Smooth muscle cell (in vitro differentiated cells): ENCODE measurements around the gene SYNJ1. TPM values are rescaled to one million over a fixed set of nuclear protein-coding genes. Genes with fewer than 3 reads are reported as not detected.

Source experiments
- DNase-seq: peaks from one replicate; lab custom pipeline; 2025; ENCODE audit not compliant: unreplicated experiment; lab: John Stamatoyannopoulos, UW
- H2AFZ ChIP-seq: fragments of 200-600 bp; sonication (generic); 2 replicates; pipeline ENCODE4 v1.6.0; 2016; ENCODE audit warnings: antibody characterized with exemption, low read depth, mild to moderate bottlenecking
- H3F3A ChIP-seq: fragments of 200-600 bp; sonication (generic); 2 replicates; pipeline ENCODE4 v1.6.0; 2017; ENCODE audit warnings: antibody characterized with exemption, low read depth
- H3K27ac ChIP-seq: fragments of 200-600 bp; sonication (generic); 2 replicates; pipeline ENCODE4 v1.5.1; 2016; ENCODE audit warnings: low read depth, mild to moderate bottlenecking
- H3K27me3 ChIP-seq: fragments of 200-600 bp; sonication (generic); 2 replicates; pipeline ENCODE4 v1.6.1; 2016; ENCODE audit warnings: low read depth, mild to moderate bottlenecking
- H3K36me3 ChIP-seq: fragments of 200-600 bp; sonication (generic); 2 replicates; pipeline ENCODE4 v1.5.1; 2016; ENCODE audit warnings: low read depth
- H3K4me1 ChIP-seq: fragments of 200-600 bp; sonication (generic); 2 replicates; pipeline ENCODE4 v1.5.1; 2016; ENCODE audit warnings: low read depth
- H3K4me2 ChIP-seq: fragments of 200-600 bp; sonication (generic); 2 replicates; pipeline ENCODE4 v1.6.0; 2016; ENCODE audit warnings: mild to moderate bottlenecking
- H3K4me3 ChIP-seq: fragments of 200-600 bp; sonication (generic); 2 replicates; pipeline ENCODE4 v1.5.1; 2016; ENCODE audit warnings: mild to moderate bottlenecking
- H3K79me2 ChIP-seq: fragments of 200-600 bp; sonication (generic); 2 replicates; pipeline ENCODE4 v1.6.0; 2016; ENCODE audit warnings: low read depth, mild to moderate bottlenecking
- H3K9ac ChIP-seq: fragments of 200-600 bp; sonication (generic); 2 replicates; pipeline ENCODE4 v1.6.0; 2016; ENCODE audit warnings: low read depth
- H3K9me3 ChIP-seq: fragments of 200-600 bp; sonication (generic); replicated peaks from 2 replicates; pipeline ENCODE4 v1.5.1; 2016; ENCODE audit warnings: low read depth
- H4K20me1 ChIP-seq: fragments of 200-600 bp; sonication (generic); 2 replicates; pipeline ENCODE4 v1.6.0; 2016; ENCODE audit warnings: low read depth
- CTCF ChIP-seq: fragments of 200-600 bp; sonication (generic); IDR thresholded peaks from 2 replicates; pipeline ENCODE4 v1.5.1; 2017; ENCODE audit warnings: borderline replicate concordance, mild to moderate bottlenecking, antibody characterized with exemption; ENCODE audit not compliant: insufficient read depth, poor library complexity, severe bottlenecking
- WGBS: methylation state at CpG from one replicate; pipeline ENCODE4 v1.1.7; 2016; ENCODE audit warnings: low lambda C conversion rate; 5-methylcytosine and 5-hydroxymethylcytosine counted together
- polyA plus RNA-seq: library from polyadenylated mRNA; unstranded; fragments of >200 nt; fragmentation: Nextera tagmentation; extraction: Ambion mirVana; gene quantifications from 2 replicates; pipeline ENCODE4 v1.2.1, GENCODE V29; 2016
- total RNA-seq: library from RNA; depleted of rRNA; stranded (reverse); fragments of >200 nt; gene quantifications from 2 replicates; pipeline ENCODE4 v1.2.3, GENCODE V29; 2014

The SYNJ1 gene, protein sequence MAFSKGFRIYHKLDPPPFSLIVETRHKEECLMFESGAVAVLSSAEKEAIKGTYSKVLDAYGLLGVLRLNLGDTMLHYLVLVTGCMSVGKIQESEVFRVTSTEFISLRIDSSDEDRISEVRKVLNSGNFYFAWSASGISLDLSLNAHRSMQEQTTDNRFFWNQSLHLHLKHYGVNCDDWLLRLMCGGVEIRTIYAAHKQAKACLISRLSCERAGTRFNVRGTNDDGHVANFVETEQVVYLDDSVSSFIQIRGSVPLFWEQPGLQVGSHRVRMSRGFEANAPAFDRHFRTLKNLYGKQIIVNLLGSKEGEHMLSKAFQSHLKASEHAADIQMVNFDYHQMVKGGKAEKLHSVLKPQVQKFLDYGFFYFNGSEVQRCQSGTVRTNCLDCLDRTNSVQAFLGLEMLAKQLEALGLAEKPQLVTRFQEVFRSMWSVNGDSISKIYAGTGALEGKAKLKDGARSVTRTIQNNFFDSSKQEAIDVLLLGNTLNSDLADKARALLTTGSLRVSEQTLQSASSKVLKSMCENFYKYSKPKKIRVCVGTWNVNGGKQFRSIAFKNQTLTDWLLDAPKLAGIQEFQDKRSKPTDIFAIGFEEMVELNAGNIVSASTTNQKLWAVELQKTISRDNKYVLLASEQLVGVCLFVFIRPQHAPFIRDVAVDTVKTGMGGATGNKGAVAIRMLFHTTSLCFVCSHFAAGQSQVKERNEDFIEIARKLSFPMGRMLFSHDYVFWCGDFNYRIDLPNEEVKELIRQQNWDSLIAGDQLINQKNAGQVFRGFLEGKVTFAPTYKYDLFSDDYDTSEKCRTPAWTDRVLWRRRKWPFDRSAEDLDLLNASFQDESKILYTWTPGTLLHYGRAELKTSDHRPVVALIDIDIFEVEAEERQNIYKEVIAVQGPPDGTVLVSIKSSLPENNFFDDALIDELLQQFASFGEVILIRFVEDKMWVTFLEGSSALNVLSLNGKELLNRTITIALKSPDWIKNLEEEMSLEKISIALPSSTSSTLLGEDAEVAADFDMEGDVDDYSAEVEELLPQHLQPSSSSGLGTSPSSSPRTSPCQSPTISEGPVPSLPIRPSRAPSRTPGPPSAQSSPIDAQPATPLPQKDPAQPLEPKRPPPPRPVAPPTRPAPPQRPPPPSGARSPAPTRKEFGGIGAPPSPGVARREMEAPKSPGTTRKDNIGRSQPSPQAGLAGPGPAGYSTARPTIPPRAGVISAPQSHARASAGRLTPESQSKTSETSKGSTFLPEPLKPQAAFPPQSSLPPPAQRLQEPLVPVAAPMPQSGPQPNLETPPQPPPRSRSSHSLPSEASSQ (N-terminal part only)
- total RNA-seq = 7.9 and 8.5 TPM in 2 replicates
- polyA plus RNA-seq = 2.7 and 5.4 TPM in 2 replicates

GRCh38 chr21:32727687-32728455 is at the start of gene SYNJ1:
TSS of gene SYNJ1 (minus strand) at chr21:32728013. CDS start at chr21:32726895, 1,118 bp downstream.
- Histone ChIP-seq H3F3A (peaks cover 6% of the 10 kb centered on the region), H3K36me3 (peaks cover 2% of the 10 kb centered on the region), H3K4me3 (peak within 1 kb of the TSS; percentile 92), H3K9ac (peak within 1 kb of the TSS; percentile 93), H3K4me2 (peak within 1 kb of the TSS; percentile 98), H3K9me3 (no peaks in the 10 kb centered on the region), H2AFZ (peak within 1 kb of the TSS; percentile 99), H3K27ac (peak within 1 kb of the TSS; percentile 88), H3K4me1 (peaks cover 14% of the 10 kb centered on the region), H4K20me1 (peaks cover 5% of the 10 kb centered on the region), H3K79me2 (peaks cover 16% of the 10 kb centered on the region), H3K27me3 (no peaks in the 10 kb centered on the region)
- 1% methylated on average over 60 of the region's 79 CpGs for WGBS
- no peak for TF ChIP-seq CTCF
- peak; percentile 82 for DNase-seq

- H3K4me3 ChIP-seq = no peak overlapping the region
Measured at GRCh38 chr21:32777269-32777668, 49.5 kb upstream of the SYNJ1 start.

More at GRCh38 chr21:32777269-32777668, 49.5 kb upstream of the SYNJ1 start:
- Histone ChIP-seq H3K4me1 (no peaks in the 10 kb centered on the region), H3K27ac (no peak overlapping the region), H3K9me3 (no peaks in the 10 kb centered on the region), H3K27me3 (no peaks in the 10 kb centered on the region), H3K36me3 (no peaks in the 10 kb centered on the region), H2AFZ (no peak overlapping the region), H3F3A (peaks cover 1% of the 10 kb centered on the region), H3K4me2 (no peak overlapping the region), H3K79me2 (peaks cover 5% of the 10 kb centered on the region), H4K20me1 (no peaks in the 10 kb centered on the region), H3K9ac (no peak overlapping the region)
- DNase-seq = no peak
- WGBS = 100% methylated on average over 1 of the region's 1 CpG
- TF ChIP-seq CTCF = no peak
